Central memory CD8-positive, alpha-beta T cell (primary cell): ENCODE data around the gene CARD11.

ENCODE experiments used
- ATAC-seq: fragments of 150-1000 bp; cut with Tn5 transposase; replicated peaks from 2 replicates; pipeline ENCODE4 v1.10.0; 2022; ENCODE audit warnings: mild to moderate bottlenecking, moderate FRiP score, moderate number of reproducible peaks; ENCODE audit not compliant: poor library complexity, severe bottlenecking; ENCODE audit errors: extremely low read depth
- DNase-seq, 2 donors: peaks; one replicate each; pipeline ENCODE4 v3.0.0; 2021; ENCODE audit warnings: low spot score in 2 of 2
- H3K27ac Mint-ChIP-seq: one replicate; pipeline ENCODE4 v1.8.0; 2022; ENCODE audit warnings: low read depth, mild to moderate bottlenecking, moderate library complexity, mixed read lengths
- H3K27me3 Mint-ChIP-seq: one replicate; pipeline ENCODE4 v1.8.0; 2022; ENCODE audit warnings: mixed read lengths
- H3K36me3 Mint-ChIP-seq: one replicate; pipeline ENCODE4 v1.8.0; 2022; ENCODE audit warnings: mild to moderate bottlenecking, moderate library complexity, mixed read lengths; ENCODE audit not compliant: insufficient read depth
- H3K4me1 Mint-ChIP-seq: one replicate; pipeline ENCODE4 v1.8.0; 2022; ENCODE audit warnings: mixed read lengths
- H3K4me3 Mint-ChIP-seq: one replicate; pipeline ENCODE4 v1.8.0; 2022; ENCODE audit warnings: mild to moderate bottlenecking, moderate library complexity, mixed read lengths
- H3K9me3 Mint-ChIP-seq: one replicate; pipeline ENCODE4 v1.8.0; 2022; ENCODE audit warnings: mixed read lengths

CARD11 gene

GRCh38 chr7:2971914-2972834 lies 71.5 kb downstream of the CARD11 start:
- no peak for DNase-seq

DNA sequence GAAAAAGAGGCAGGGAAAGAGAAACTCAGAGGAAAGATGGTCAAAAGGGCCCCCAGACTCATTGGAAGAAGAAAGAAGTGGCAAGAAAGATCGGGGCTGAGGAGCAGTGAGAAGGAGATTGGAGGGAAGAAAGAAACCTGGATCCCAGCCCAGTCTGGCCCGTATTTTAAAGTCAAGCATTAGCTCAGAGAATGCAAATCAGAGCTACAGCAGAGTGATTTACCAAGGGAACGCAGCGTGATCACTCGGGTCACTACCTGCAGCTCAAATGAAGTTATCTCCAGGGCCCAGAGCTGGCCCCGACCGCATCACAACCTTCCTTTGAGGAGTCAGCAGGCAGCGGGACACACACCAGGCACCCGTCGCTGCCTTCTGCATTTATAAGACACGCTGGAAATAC lies 72.8 kb downstream of the CARD11 start:
- peaks cover 13% of the 10 kb centered on the region for H3K36me3 Mint-ChIP-seq
- H3K9me3 Mint-ChIP-seq, result no peaks in the 10 kb centered on the region
- H3K4me3 Mint-ChIP-seq, result no peak overlapping the region
- no peaks in the 10 kb centered on the region for H3K27me3 Mint-ChIP-seq
- H3K27ac Mint-ChIP-seq, result no peak overlapping the region
- ATAC-seq (no peak), DNase-seq (no peak)
- peaks cover 19% of the 10 kb centered on the region for H3K4me1 Mint-ChIP-seq

More at GRCh38 chr7:2971914-2972834, 71.5 kb downstream of the CARD11 start:
- Mint-ChIP-seq H3K4me1 (peaks cover 20% of the 10 kb centered on the region), H3K4me3 (peak overlapping the region; percentile 38), H3K27ac (peak overlapping the region; percentile 32), H3K9me3 (no peaks in the 10 kb centered on the region), H3K27me3 (no peaks in the 10 kb centered on the region), H3K36me3 (peaks cover 11% of the 10 kb centered on the region)
- ATAC-seq, result no peak

GRCh38 chr7:2970307-2970664 lies 73.4 kb downstream of the CARD11 start:
- Mint-ChIP-seq H3K4me3 (no peak overlapping the region), H3K36me3 (peaks cover 11% of the 10 kb centered on the region), H3K27ac (no peak overlapping the region), H3K4me1 (peaks cover 14% of the 10 kb centered on the region), H3K9me3 (no peaks in the 10 kb centered on the region), H3K27me3 (no peaks in the 10 kb centered on the region)
- ATAC-seq, result no peak
- DNase-seq, result no peak

GRCh38 chr7:2969398-2970306 lies 74.0 kb downstream of the CARD11 start:
- no peaks in the 10 kb centered on the region for H3K9me3 Mint-ChIP-seq
- no peak overlapping the region for H3K4me3 Mint-ChIP-seq
- H3K36me3 Mint-ChIP-seq, result peaks cover 11% of the 10 kb centered on the region
- no peak for ATAC-seq
- DNase-seq, result no peak
- no peaks in the 10 kb centered on the region for H3K27me3 Mint-ChIP-seq
- H3K4me1 Mint-ChIP-seq, result peaks cover 15% of the 10 kb centered on the region
- no peak overlapping the region for H3K27ac Mint-ChIP-seq

DNA sequence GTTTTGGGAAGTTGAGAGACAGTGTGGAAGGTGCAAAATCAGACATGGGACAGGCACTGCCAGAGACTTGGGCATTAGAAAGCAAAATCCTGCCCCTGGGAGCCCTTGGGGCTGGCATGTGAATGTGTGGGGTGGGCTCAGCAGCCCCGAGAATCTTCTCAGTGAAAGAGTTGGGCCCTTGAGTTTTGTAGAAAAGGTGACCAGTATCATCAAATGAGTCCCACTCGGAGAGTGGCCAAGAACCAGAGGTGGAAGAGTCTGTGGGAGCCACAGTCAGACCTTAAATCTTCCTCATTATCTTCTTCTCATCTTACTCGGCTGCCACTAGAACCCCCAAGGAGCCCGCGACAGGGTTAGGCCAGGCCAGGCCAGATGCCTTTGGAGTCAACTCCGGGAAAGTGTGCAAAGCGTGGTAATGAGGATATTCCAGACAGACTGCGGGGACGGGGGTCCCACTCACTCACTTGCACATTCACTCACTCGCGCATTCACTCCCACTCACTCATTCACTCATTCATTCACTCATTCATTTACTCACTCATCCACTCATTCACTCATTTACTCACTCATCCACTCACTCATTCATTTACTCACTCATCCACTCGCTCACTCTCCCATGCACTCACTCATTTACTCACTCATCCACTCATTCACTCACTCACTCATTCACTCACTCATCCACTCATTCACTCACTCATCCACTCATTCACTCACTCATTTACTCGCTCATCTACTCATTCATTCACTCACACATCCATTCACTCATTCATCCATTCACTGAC lies 74.9 kb downstream of the CARD11 start:
- H3K36me3 Mint-ChIP-seq, result peaks cover 7% of the 10 kb centered on the region
- H3K4me3 Mint-ChIP-seq, result no peak overlapping the region
- H3K27ac Mint-ChIP-seq, result no peak overlapping the region
- no peak for ATAC-seq
- peaks cover 22% of the 10 kb centered on the region for H3K4me1 Mint-ChIP-seq
- no peaks in the 10 kb centered on the region for H3K9me3 Mint-ChIP-seq
- peak in 1 of 2 donors; percentile 4 for DNase-seq
- H3K27me3 Mint-ChIP-seq, result no peaks in the 10 kb centered on the region

DNA sequence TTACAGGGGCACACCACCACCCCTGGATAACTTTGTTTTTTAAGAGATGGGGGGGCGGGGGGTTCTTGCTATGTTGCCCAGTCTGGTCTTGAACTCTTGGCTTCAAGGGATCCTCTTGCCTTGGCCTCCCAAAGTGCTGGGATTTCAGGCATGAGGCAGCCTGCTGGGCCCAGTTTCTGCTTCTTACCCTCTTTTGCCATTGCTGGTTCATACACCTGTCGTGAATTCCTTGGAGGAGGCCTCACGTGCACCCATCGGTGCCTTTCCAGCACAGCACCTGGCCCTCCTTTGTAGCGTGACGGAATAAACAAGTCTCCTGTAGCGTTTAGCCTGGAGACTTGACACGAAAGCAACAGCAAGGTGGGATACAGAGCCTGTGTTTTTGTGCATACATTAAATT lies 75.5 kb downstream of the CARD11 start:
- H3K4me1 Mint-ChIP-seq, result peaks cover 23% of the 10 kb centered on the region
- no peaks in the 10 kb centered on the region for H3K9me3 Mint-ChIP-seq
- H3K27ac Mint-ChIP-seq, result no peak overlapping the region
- ATAC-seq, result no peak
- H3K27me3 Mint-ChIP-seq, result no peaks in the 10 kb centered on the region
- no peak for DNase-seq
- no peak overlapping the region for H3K4me3 Mint-ChIP-seq
- H3K36me3 Mint-ChIP-seq, result peaks cover 7% of the 10 kb centered on the region

- H3K36me3 Mint-ChIP-seq, result peaks cover 7% of the 10 kb centered on the region
- H3K9me3 Mint-ChIP-seq, result no peaks in the 10 kb centered on the region
- H3K27me3 Mint-ChIP-seq, result no peaks in the 10 kb centered on the region
- H3K27ac Mint-ChIP-seq, result no peak overlapping the region
- DNase-seq (no peak), ATAC-seq (no peak)
- no peak overlapping the region for H3K4me3 Mint-ChIP-seq
- peaks cover 26% of the 10 kb centered on the region for H3K4me1 Mint-ChIP-seq
These were observed 76.0 kb downstream of the CARD11 start for GRCh38 chr7:2967705-2968104.

- ATAC-seq (no peak), DNase-seq (no peak)
- H3K9me3 Mint-ChIP-seq, result no peaks in the 10 kb centered on the region
- no peak overlapping the region for H3K27ac Mint-ChIP-seq
- H3K4me1 Mint-ChIP-seq, result peaks cover 27% of the 10 kb centered on the region
- H3K27me3 Mint-ChIP-seq, result no peaks in the 10 kb centered on the region
- no peak overlapping the region for H3K4me3 Mint-ChIP-seq
- peaks cover 5% of the 10 kb centered on the region for H3K36me3 Mint-ChIP-seq
These were observed 76.4 kb downstream of the CARD11 start for GRCh38 chr7:2967253-2967652.

DNA sequence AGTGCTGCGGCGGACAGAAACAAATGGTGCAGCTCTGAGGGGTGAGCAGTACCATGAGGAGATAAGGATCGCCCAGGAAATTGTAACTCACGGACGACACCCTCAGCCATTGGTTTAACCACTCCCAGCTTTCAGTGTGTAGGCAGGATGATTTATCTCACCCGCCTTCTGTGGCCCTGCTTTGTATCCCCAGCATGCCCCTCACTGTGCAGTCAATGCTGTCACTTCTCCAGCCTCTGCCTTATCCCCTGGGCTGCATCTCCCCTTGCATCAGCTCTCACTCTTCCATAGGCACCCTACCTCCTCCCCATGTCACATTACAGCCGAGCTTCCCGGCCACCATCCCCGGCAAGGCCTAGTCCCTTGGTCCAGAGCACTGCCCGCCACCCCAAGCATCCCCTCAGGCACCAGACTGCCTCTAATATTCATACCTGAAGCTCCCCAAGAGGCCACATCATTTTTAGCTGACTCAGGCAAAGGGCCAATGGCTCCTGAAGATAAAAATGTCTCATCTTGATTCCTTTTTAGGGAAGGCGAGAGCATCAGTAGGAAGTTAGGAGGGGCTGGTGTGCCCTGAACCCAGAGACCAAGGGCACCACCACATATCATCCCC lies 77.1 kb downstream of the CARD11 start:
- DNase-seq, result peak in 1 of 2 donors; percentile 9
- no peak overlapping the region for H3K4me3 Mint-ChIP-seq
- peaks cover 31% of the 10 kb centered on the region for H3K4me1 Mint-ChIP-seq
- H3K36me3 Mint-ChIP-seq, result peaks cover 7% of the 10 kb centered on the region
- H3K9me3 Mint-ChIP-seq, result no peaks in the 10 kb centered on the region
- no peak for ATAC-seq
- H3K27ac Mint-ChIP-seq, result no peak overlapping the region
- H3K27me3 Mint-ChIP-seq, result no peaks in the 10 kb centered on the region

DNA sequence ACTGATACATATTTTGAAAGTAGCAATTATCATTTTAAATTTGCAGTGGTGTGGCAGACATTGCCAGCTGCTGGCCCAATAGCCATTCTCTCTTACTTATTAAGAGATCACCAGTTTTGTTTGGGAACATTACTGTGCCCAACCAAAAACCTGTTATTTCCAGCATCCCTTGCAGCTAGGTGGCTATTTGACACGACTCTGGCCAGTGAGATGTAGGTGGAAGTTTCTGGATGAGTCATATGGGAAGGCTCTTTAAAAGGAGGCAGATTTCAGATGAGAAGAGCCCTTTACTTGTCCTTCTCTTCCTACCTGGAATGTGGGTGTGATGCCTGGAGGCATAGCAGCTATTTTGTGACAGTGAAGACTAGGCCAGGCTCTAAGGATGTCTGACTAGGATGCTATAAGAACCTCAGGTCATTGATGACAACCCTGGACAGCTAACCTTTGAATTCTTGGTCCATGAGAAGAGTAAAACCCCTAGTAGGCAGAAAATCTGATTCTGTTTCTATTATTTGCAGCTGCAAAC lies 77.9 kb downstream of the CARD11 start:
- ATAC-seq (no peak), DNase-seq (no peak)
- Mint-ChIP-seq H3K27me3 (no peaks in the 10 kb centered on the region), H3K9me3 (no peaks in the 10 kb centered on the region), H3K4me1 (peaks cover 33% of the 10 kb centered on the region), H3K36me3 (peaks cover 8% of the 10 kb centered on the region), H3K27ac (no peak overlapping the region), H3K4me3 (no peak overlapping the region)

- H3K36me3 Mint-ChIP-seq, result peaks cover 11% of the 10 kb centered on the region
- no peaks in the 10 kb centered on the region for H3K27me3 Mint-ChIP-seq
- H3K4me1 Mint-ChIP-seq, result peaks cover 33% of the 10 kb centered on the region
- no peak for ATAC-seq
- H3K27ac Mint-ChIP-seq, result no peak overlapping the region
- no peak for DNase-seq
- no peak overlapping the region for H3K4me3 Mint-ChIP-seq
- H3K9me3 Mint-ChIP-seq, result no peaks in the 10 kb centered on the region
These were observed 78.4 kb downstream of the CARD11 start for GRCh38 chr7:2965301-2965700.

- H3K4me1 Mint-ChIP-seq, result peaks cover 38% of the 10 kb centered on the region
- ATAC-seq (no peak), DNase-seq (no peak)
- H3K4me3 Mint-ChIP-seq, result no peak overlapping the region
- peak overlapping the region; percentile 17 for H3K27ac Mint-ChIP-seq
- peaks cover 13% of the 10 kb centered on the region for H3K36me3 Mint-ChIP-seq
- no peaks in the 10 kb centered on the region for H3K27me3 Mint-ChIP-seq
- H3K9me3 Mint-ChIP-seq, result no peaks in the 10 kb centered on the region
These were observed 79.5 kb downstream of the CARD11 start for GRCh38 chr7:2964208-2964607.
